ELR (cell line): Measurements from ENCODE around the gene GPR153.
A peak's percentile ranks its signal among the peaks of the same experiment; 100 is the strongest.

Experiments
- DNase-seq: peaks from one replicate; pipeline ENCODE4 v3.0.0-alpha.2; 2015; ENCODE audit warnings: low read depth

GPR153 gene

DNA sequence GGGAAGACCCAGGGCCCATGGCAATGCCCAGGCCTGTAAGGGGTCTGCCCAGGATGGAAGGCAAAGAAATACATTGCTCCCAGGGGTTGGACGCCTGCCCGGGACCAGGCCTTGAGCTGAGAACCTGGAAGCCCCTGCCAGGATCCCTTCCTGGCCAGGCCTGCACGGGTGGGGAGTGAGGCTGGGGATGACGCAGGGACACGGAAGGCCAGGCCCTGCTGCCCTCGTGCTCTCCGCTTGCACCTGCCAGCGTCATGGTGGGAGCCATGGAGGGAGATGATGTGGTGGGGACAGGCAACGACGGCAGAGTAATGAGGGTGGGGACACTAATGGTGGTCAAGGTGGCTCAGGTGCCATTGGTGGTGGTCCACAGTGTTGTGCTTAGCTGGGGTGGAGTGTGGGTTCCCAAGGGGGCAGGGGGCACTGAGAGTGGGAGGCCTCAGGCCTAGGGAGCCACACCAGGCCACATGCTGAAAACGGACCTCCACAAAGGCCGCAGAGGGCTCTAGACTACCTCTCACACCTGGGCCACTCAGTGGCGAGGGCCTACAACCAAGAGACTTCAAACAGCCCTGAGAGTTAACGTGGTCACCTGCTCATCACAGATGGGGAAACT is 12.6 kb downstream of the GPR153 start:
- DNase-seq, result no peak

DNA sequence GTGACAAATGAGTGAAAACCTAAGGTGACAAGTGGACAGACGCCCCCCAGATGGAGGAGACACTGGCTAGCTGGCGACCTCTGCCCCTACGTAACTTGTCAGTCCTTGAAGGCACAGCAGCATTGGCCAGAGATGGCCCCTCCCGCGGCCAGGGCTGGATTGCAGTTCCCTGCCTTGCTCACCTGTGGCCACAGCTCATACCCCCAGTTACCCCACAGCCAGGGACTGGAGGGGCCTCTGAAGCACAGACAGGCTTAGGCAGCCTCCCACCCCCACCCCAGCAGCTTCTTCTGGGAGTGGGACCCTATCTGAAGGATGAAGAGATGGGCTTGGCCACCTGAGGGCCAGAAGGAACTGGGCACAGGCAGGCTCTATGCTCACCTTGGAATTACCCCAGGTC is 13.2 kb downstream of the GPR153 start:
- no peak for DNase-seq

DNA sequence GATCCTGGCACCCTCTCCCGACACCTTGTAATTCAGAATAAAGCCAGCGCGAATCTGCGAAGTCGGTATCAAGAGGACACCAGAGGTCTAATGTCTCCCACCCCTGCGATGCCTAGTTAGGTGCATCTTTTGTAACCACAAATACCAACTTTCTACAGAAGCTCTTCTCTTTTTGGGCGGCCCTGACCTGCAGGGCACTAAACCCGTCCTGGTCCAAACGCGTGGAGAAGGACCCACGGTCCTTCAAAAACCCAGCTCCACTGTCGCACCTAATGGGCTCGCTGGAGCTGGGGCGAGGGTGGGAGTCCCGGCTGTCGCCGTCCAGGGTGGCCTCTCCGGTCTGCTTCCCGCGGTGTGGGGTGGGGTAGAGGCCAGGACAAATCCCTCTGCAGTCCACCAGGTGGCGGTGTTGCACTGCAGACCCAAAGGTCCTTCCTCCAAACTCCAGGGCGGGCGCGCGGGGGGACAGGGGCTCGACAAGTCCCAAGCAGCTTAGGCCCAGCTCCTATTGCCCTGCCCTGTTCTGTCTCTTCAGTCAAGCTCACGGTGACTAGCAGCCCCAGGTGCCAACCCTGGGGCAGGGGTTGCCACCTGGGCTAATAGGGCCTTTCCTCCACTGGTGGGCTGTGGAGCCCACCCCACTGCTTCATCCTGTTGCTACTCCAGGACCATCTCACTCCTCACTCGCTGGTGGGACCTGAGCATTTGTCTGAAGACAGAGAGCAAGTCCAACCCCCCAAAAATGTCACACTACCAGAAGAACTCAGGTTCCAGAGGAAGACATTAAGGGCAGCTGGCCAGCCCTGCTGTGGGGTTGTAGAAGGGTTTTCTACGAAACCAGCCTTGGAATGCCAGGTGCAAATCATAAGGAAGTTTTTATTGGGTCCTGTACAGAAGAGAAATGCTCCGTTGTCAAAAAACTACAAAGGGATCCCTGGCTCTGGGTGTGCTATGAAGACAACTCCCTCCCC is 14.1 kb downstream of the GPR153 start:
- peak; percentile 71 for DNase-seq

DNA sequence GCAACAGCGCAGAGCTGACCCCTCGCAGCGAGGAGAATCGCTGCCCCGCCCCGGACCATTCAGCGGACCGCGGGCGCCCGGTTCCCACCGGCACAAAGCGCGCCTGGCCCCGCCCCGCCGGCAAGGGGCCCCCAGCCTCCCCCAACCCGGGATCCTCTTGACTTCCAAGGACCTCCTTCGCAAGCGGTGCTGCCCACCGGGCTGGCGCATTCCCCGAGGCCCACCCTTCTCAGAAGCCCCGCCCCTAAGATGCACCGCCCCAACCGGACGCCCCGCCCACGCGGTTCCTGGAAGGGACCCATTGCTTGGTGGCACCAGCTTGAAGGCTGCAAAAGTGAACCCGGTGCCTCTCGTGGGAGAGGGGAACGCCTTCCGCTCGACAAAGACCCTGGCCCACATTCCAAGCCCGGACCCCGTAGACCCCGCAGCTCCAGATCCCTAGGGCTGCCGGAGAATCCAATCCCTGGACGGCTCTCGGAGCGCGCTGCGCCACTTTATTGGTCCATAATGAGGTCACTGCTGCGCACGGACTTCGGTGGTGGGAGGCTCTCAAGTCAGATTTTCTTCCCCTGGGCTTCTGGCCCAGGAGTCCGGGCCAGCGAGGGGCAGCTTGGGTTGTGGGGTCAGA is 14.9 kb downstream of the GPR153 start:
- DNase-seq, result peak; percentile 37

DNA sequence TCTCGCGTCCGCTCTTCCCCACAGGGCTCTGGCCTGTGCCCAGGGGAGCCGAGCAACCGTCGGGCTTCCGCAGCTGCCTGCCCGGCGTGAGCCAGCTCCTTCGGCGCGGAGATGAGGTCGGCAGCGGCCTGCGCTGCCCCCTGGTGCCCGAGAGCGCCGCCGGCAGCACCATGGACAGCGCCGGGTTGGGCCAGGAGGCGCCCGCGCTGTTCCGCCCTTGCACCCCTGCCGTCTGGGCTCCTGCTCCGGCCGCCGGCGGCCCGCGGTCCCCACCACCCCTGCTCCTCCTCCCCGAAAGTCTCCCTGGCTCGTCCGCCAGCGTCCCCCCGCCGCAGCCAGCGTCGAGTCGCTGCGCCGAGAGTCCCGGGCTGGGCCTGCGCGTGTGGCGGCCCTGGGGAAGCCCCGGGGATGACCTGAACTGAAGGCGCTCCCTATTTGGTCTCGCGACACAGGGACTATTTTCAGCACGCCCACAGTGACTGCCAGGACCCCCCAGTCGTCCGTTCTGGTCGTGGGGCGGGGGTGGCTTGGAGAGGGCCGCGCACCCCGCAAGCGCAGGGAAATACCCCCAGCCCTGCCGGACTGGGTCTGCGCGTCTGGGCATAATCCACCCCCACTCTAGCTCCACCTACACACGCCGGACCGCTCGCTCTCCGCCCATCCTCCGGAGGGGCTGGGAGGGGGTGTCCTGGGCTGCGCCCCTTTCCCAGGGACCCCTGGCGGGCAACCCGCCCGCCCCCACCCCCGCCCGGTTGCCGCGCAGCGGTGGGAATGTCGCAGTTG is 15.6 kb downstream of the GPR153 start:
- DNase-seq, result peak; percentile 81

DNA sequence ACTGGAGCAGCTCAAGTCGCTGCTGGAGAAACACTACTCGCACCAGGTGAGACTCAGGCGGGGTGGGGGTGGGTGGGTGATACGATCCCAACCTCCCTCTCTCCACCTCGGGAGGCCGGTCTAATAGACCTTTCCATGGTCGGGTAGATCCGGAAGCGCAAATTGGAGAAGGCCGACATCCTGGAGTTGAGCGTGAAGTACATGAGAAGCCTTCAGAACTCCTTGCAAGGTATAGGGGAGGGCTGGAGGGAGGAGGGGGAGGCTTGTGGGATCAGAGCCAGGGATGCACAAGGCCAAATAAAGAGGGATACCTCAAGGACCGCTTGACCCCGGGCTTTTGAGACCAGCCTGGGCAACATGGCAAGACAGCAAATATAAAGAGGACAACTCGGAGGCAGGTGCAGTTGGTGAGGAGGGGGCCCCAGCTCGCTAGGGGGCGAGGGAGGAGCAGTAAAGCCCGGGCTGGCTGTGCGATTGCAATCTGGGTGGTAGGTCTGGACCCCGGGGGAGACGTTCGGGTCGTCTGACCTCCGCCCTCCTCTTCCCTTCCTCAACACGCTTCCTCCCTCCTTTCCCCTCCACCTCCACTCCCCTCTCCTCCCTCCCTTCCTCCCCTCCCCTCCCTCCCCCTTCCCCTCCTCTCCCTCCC is 16.4 kb downstream of the GPR153 start:
- DNase-seq, result no peak

DNA sequence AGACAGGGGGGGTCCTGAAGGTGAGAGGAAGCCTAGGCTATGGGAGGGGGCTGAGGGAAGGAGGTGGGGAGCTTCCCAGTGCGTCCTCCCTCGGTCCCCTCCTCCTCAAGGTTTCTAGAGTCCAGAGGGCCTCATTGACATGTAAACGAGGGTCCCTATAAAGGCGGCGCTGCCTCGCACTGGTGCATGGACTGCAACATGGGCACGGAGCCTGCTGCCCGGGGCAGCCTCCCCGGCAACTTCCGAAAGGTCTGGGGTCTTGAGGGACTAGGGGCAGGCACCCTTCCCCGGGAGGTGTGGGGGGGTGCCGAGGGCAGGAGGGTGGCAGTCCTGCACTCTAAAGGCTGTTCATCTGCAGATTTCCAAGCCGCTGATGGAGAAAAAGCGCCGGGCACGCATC is 16.9 kb downstream of the GPR153 start, which contains the start of gene HES3:
TSS of gene HES3 (plus strand) at position 187 of the 400 bp plus-strand sequence. CDS start at position 374, 187 bp downstream.
- DNase-seq, result no peak

DNA sequence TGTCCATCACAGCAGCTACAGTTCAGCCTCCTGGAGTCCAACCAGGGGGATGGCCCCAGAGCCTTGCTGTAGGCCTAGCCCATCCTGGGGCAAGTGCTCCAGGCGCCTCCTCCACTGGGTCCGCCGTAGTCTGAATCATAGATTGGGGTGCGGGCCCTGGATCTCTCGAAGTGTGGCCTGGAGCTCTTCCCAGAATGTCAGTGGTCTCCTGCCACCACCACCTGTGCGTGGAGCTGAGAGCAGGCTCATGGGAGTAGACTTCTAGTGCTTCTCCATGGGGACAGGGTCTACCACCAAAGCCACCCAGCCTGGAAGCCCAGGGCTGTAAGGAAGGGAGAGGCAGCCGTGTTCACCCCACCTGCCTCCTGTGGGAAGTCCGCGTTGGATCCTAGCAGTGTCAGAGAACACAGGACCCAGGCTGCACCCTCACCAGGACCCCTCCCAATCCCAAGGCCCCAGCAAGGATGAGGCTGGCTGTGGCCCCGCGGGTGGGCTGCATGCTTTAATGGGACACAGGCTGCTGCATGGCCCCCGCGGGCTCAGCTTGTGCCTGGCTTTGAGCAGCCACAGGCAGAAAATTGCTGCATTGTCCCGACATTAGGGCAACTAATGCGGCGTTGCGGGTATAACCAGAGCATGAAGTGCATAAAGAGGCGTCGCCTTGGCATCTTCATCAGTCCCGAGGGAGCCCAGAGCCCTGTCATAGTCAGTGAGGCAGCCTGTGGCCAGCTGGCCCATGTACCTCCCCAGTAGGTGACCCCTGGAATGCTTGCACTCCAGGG is 17.7 kb downstream of the GPR153 start:
- no peak for DNase-seq

DNA sequence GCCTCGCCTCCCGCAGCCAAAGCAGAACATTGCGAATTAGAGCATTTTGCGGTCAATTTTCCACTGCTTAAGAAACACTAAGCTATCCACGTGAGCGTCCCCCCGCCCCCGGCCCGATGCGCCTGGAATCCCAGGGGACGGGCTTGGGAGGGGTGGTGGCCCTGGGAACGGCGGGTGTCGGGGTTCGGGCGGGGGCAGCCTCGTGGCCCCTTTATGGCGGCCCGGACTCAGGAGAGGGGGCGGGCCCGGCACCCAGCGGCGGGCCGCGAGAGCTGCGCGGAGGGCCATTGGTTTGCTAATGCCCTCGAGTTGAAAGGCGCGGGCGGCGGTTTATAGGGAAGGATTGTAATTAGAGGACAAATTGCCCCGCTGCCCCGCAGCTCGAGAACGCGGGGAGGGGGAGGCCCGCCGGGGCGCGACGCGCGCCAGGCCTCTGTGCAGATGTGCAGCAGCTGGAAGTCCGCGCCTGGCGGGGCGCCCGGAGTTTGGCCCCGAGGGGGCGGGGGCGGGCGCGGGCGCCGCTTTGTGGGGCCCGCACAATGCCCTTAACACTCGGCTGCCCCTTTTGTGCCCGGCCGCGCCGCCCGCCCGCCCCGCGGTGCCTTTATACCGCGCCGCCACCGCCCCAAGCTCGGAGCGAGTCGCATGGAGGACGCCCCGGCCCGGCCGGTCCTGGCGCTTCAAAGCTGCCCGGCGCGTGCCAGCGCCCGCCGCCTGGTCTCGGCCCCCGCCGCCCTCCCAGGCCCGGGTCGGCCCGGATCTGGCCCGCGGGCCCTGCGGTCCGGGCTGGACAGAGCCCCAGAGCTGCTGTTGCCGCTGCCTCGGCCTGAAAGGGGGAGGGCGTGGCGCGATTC is 18.8 kb downstream of the GPR153 start:
- DNase-seq, result no peak

DNA sequence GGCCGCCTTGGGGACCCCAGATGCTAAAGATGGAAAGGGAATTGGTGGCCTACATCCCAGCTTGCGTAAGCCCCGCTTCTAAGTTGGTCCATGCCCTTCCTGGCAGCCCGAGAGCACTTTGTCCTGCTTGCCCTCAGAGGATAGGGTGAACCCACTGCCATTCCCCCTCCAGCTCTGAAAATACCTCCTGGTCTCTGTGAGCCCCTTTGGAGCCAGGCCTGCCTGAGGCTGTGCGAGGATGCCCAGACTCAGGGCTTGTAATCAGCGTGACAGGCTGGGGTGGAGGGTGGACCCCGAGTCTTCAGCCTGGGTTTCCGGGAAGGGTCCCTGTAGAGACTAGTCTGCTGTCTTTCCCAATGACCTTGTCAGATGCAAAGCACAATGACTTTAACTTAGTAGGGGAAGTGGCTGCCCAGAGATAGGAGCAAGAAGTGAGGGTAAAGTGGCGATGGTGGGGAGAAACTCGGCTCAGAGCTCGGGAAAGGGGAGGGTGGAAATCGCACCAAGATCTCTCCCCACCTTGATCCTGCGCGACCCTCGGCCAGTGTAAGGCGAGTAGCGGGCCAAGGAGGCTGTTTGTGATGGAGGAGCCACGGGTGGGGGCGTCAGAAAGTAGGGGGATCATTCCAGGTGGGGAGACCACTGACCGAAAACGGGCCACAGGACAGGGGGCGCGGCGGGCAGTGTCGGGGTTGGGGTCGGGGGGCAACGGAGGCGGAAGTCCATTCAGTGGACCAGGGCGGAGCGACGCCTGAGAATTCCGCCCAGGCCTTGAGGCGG is 19.6 kb downstream of the GPR153 start:
- DNase-seq, result no peak

DNA sequence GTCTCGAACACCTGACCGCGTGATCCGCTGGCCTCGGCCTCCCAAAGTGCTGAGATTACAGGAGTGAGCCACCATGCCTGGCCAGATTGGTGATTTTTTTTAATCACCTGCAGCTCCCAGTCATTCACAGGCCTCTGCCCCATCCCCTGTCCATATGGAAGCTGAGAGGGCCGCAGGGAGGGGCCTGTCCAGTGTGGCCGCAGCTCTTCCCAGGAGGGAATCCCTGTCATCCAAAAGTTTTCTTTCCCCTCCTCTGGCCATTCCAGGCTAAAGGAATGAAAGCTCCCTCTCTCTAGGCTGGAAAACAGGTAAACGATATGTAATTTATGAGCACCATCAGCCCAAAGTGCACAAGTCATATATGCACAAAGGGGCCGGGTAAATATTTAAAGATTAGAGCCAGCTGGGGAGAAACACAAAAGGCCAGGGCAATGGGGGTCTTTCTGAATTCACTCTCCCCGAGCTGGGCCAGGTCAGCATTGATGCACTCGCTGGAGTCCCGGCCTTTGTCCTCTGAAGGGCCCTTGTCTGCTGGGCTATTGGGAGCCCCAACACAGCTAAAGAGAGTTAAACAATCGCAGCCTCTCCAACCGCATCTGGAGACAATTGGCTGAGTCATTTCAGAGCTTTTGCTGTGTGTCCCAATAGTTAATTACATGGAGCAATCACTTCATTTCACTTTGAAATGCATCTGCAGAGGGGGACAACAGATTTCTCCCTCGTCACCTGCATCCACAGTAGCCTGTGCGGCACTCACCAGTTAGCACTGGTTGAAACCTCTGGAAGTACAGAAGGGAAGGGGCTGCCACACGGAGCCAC is 20.7 kb downstream of the GPR153 start:
- DNase-seq, result peak; percentile 53

DNA sequence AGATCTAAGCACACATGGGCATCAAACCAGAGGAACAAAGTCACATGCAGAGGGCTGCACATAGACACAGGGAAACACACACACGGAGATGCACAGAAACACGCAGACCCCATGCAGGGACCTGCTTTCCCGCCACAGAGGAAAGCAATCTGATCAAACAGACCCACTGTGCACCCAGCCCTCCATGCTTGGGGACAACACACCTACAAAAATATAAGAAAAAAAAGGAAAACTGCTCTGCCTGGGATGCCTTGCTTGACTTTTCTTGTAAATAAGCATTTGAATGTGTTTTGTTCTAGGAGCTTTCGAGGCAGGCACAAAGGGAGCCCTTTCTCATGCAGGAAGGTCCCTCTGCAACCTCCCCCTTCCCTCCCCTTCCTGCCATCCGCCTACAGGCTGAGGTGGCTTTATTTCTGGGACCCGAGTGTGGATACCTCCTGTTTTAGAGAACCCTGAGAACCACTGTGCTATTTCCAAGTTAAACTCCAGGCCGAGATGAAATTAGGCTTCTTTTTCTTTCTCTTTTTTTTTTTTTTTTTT is 21.6 kb downstream of the GPR153 start:
- DNase-seq, result no peak

DNA sequence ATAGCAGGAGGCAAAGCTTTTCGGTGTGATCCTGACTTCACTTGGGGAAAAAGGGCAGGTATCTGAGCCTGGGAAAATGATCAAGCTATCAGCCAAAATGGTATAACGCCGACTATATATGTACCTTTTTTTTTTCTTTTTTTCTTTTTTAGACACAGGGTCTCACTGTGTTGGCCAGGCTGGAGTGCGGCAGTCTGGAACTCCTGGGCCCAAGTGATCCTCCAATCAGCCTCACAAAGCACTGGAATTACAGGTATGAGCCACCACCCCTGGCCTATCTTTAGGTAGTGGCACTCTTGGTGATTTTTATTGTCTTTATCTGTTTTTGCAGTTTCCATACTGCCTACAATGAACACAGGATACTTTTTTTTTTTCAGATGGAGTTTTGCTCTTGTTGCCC is 23.8 kb downstream of the GPR153 start:
- no peak for DNase-seq

DNA sequence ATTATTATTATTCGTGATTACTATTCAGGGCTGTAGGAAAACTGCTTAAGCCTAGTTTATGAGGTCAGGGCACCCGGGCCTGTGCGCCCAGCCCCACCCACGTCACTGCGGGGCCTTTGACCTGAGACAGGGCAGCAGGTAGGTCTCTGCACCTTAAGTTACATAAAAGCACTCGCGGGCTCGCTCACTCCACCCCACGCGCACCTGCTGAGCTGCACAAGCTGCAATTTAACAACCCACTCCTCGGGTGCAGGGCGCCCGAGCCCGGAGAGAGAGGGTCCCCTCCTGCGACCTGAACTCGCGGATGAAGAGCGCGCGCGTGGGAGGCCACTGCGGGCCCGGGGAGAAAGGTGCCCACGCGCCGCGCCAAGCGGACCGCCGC is 25.6 kb downstream of the GPR153 start:
- no peak for DNase-seq

DNA sequence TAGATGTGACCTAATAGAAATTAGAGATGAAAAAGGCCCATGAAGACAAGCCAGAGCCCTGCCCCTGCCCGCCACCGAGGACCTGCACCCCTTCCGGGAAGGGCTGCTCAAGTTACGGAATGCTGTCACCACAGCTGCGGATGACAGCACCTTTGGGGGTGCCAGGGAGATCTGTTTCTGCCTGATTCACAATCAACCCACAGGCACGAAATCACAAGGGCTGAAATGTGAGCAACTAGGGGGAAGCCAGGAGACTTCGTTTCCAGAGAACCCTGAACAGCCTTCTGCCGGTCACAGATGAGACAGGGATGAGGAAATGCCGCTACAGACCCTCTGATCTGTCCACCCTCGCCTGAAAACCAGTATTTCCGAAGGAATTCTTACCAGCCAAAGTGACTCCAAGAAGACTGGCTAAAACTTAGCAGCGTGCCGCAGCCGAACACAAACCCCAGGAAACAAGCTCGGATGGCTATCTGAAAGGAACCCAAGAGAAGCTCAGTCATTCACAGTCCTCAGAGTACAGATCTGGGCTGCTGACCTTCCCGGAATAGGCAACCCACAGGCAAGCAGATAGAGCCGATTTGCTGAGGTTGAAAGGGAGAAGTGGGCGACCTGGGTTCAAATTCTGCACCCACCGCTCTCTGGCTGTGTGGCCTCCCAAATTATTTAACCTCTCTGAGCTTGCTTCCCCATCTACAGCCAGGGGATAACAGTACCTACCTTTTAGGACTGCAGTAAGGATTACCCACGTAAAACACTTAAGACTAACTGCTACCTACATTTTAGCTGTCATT is 26.2 kb downstream of the GPR153 start:
- peak; percentile 40 for DNase-seq

DNA sequence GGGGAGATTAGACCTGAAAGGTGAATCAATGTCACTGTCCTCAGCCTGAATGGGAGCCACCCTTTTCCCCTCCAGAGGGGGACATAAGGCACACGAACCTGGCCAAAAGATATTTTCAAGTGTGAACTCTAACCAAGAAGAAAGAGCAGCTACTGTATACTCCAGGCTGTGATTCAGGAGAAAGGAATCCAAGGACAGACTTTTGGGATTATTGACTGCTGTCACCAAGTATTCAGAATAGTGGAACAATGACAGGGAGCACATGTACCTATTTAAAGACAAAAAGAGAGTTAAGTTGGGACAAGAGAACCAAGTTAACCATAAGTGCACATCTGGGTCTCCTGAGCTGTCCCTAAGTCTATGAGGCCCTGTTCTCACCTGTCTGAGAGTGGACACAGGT is 27.5 kb downstream of the GPR153 start:
- no peak for DNase-seq

DNA sequence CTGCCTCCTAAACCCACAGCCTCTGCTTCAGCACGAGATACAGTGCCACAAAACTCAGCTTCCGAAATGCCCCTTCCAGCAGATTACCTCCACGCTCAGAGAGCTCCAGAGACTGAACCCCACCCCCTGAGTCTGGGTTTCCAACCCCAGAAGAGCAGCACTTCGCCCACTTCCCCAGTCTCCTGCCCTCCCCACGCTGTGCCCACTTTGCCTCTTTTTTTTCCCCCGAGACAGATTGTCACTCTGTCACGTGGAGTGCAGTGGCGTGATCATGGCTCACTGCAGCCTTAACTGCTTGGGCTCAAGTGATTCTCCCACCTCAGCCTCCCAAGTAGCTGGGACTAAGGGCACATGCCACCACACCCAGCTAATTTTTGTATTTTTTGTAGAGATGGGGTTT is 35.2 kb downstream of the GPR153 start:
- no peak for DNase-seq
